Right ventricle myocardium inferior (tissue), 1 donor: ENCODE data around the gene NTRK3. TPM values are rescaled to one million over a fixed set of nuclear protein-coding genes. Genes with fewer than 3 reads are reported as not detected.

ENCODE experiments used
- ATAC-seq: fragments of 200-7000 bp; cut with Tn5 transposase; one replicate; pipeline ENCODE4 v1.9.1; 2020; ENCODE audit warnings: mild to moderate bottlenecking, moderate library complexity
- DNase-seq: peaks from one replicate; pipeline ENCODE4 v3.0.0; 2021; ENCODE audit errors: missing footprints
- intact Hi-C: fragments of 100-400 bp; cut with DNase I; formaldehyde crosslinking; loops from one replicate; pipeline ENCODE4 v1.11.0; 2022
- long read RNA-seq: library from polyadenylated mRNA; unstranded; transcript quantifications from one replicate; pipeline ENCODE4 v2.0.0, GENCODE V29; 2021
- total RNA-seq: library from RNA; stranded (reverse); fragmentation: NEBNext Ultra II Directional; extraction: Animal tissue kit (Norgen Biotek cat#: 25700); gene quantifications from one replicate; pipeline ENCODE4 v1.2.1, GENCODE V29; 2021
- donor health status: DM: no; HTN: yes; CAD: no; lungs with severe emphysema.

The NTRK3 gene
- total RNA-seq: 5.1 TPM
- long read RNA-seq, partial matches to known transcripts: 1 of 3 reads
- long read RNA-seq, other reads (novel, unspliced or antisense): 2 of 3 reads

GRCh38 chr15:88256279-88257230 lies at the start of gene NTRK3:
TSS of gene NTRK3 (minus strand) at chr15:88256739. CDS start at chr15:88256153, 586 bp downstream.
- intact Hi-C loops: no loop called here
- DNase-seq (no peak), ATAC-seq (no peak)

- no peak for DNase-seq
- intact Hi-C loops: no loop called here
- no peak for ATAC-seq
Measured at GRCh38 chr15:88303395-88303794, 46.9 kb upstream of the NTRK3 start.

DNA sequence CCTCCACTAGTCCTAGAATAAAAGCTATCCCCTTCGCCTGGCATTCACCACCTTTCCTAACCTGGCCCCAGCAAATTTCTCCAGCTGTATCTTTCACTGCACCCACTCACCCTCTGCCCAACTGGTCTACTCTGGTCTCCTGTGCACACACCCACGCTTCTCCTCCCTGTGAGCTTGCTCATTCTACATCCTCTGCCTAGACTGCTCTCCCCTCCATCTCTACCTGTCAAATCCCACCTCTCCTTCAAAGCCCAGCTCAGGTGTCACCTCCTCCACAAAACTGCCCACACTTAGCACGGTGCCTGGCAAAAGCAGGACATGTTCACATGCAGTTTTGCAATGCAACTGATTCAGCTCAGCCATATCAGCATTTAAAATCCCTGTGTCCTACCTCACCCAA lies 45.8 kb upstream of the NTRK3 start:
- intact Hi-C loops: no loop called here
- DNase-seq: no peak
- ATAC-seq: no peak

GRCh38 chr15:88301311-88301710 lies 44.8 kb upstream of the NTRK3 start:
- DNase-seq: no peak
- intact Hi-C loops: no loop called here
- ATAC-seq: no peak

DNA sequence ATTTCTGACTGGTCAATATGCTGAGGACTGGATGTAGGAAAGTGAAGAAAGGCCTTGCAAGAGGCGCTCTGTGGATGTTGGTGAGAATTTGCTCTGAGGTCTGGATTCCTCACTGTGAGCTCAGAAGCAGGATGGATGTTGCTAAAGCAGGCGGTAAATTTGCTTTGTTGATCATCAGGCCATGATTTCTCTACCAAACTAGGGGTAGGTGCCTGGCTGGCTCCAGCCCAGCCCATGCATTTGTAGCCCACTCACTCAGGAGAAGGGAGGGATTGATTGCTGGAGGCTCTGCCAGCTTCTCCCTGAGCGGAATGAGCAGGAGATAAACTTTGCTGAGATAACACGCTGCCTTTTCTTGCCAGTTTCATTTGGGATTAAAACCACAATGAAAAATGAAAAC lies 44.3 kb upstream of the NTRK3 start:
- ATAC-seq (no peak), DNase-seq (no peak)
- intact Hi-C loops: no loop called here

DNA sequence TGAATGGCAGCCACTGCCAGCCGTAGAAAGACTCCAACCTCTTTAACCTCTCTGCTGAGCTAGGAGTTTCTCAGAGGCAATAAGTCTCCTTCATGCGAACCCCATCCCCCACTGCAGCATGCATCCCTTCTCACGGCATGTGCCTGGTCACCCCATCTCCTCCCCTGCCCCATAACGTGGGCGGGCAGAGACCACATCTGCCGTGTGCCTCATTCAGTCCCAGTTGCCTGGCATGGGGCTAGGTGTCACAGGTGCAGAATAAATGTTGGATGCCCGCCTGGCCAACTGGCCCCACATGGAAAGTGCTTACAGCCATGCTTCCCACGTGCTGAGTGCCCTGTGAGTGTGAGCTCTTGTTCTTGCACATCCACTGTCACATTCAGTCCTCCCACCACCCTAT lies 43.5 kb upstream of the NTRK3 start:
- DNase-seq: no peak
- ATAC-seq: no peak
- intact Hi-C loops: no loop called here

GRCh38 chr15:88299497-88299896 lies 43.0 kb upstream of the NTRK3 start:
- intact Hi-C loops: no loop called here
- ATAC-seq (no peak), DNase-seq (no peak)

- no peak for ATAC-seq
- no peak for DNase-seq
- intact Hi-C loops: no loop called here
Measured at GRCh38 chr15:88288661-88289060, 32.1 kb upstream of the NTRK3 start.

DNA sequence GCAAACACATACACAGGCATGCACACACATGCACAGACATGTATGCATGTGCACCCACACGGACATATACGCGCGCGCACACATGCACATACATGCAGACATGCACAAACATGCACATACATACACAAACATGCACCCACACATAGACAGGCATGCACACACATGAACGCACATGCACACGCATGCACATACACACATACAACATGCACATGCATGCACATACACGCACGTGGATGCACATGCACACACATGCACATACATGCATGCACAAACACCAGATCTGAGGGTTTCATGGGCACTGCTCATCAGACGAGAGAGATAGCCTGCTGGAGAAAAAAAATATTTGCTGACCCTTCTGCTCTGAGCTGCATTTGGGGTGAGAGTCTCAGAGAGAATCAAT lies 31.7 kb upstream of the NTRK3 start:
- intact Hi-C loops: no loop called here
- ATAC-seq: no peak
- DNase-seq: no peak

- peak; percentile 29 for ATAC-seq
- intact Hi-C loops: no loop called here
- DNase-seq: no peak
Measured at GRCh38 chr15:88284318-88284998, 27.9 kb upstream of the NTRK3 start.

- intact Hi-C loops: no loop called here
- DNase-seq (no peak), ATAC-seq (no peak)
Measured at GRCh38 chr15:88282614-88283013, 26.1 kb upstream of the NTRK3 start.

DNA sequence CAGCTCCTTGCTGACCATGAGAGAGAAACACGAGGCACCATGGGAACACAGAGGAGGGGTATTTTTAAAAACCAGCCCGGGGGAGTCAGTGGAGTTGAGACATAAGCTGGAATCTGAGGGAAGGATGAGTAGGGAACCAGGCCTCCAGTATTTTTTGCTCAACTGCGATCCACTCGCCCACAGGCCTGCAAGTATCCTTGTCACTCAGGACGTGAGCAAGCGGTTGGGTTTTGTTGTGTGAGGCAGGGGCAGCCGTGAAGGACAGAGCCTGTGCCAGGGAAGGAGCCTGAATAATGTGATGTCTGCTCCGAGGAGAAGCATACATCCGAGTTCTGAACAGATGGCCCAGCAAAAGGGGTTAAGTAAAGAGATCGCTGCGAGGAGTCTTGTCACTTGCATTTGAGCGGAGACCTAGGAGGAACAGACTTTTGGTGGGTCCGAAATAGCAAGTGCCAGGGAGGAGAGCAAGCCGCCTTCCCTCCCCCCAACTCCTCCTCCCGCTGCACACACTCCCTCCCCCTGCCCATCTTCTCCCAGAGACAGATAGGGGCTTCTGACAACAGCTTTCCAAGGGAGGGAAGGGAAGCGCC lies 20.4 kb upstream of the NTRK3 start:
- intact Hi-C loops: no loop called here
- ATAC-seq: no peak
- DNase-seq: no peak

- no peak for DNase-seq
- intact Hi-C loops: no loop called here
- ATAC-seq: no peak
Measured at GRCh38 chr15:88275804-88276203, 19.3 kb upstream of the NTRK3 start.

DNA sequence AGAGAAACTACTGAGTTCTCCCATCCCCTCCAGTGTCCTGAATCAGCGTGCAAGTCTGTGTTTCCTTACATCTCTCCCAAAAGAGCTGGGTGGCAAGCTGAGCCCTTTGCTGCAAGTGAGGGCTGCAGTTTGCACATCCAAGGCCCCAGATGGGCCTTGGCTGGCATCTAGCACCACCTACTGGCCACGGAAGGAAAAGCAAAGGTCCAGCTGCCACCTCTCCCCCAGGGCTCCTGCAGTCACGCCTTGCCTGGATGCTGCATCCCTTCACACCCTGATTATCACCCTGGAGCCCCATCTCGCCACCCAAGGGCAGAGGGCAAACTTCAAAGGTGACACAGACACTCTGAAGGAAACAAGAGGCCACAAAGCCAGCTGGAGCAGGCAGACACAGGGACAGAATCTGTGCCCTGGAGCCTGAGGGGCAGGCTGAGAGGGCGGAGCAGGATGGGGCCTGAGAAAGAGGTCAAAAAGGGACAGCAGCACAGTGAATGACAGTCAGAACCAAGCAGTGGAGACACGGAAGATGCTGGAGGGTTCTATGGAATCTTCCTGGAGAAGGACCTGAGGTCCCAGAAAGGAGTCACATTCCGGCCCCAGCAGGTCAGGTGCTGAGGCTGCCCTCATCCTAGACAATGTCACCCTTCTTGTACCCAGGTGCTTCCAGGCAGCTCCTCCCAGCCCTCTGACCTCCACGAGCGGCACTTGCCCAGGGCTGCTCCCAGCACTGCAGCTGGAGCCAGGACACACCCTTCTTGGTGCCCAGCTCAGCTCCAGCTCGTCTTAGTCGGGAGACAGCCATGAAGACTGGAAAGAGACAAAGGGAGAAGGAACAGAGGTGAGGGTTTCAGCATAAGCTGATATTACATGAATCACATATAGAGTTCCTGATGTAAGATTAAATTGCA lies 18.3 kb upstream of the NTRK3 start:
- intact Hi-C loops: loop anchor here (5.0 kb wide), 1 partner anchor 1653 kb away; no protein-coding TSS in a partner anchor
- ATAC-seq: peak; percentile 68
- no peak for DNase-seq

DNA sequence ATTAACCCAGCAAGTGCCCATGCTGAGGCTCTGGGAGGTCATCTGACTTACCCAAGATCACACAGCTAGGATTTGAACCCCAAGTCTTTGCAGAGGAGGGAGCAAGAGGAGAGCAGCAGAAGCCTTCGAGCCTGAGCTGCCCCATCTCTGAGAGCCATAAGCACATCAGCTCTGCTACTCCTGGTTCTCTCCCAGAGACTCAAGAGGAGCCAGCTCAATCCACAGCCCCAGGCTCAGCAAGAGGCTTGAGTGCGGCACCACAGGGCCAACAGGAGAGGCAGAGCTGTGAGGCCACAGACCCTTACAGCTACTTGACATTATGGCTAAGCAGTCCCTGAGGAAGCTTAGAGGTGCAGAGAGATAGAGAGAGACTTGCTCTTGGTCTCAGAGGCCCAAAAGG lies 15.9 kb upstream of the NTRK3 start:
- intact Hi-C loops: loop anchor here (5.0 kb wide), 1 partner anchor 1650 kb away; no protein-coding TSS in a partner anchor
- DNase-seq (no peak), ATAC-seq (no peak)

DNA sequence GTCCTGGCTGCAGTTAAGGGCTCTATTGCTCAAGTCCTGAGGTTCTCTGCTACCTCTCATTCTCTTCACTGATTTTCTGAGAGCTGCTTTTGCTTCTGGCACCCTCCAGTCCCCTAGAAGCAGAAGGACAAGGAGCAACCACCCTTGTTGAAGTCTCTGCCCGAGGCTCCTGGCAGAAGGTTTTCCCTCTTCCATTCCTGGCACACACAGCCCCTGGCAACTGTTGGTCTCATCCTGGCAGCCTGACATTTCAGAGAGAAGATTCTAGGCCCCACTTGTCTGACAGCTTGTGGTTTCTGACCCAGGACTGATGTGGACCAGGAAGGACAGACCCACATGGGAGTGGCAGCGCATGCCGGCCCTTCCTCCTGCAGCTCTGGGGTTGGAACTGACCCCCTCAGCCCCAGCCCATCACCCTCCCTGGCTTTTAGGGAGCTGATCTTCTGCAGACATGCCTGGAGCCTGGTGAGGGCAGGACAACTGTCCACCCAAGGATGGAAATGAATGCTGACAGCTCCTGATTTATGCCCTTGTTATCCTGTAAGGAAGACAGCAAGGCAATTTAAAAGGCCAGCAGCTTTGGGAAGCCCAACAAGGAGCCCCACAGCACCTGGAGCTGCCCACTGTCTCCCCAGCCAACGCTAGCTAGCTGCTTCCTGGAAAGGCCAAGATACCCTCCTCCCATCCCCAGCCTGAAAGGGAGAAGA lies 13.0 kb upstream of the NTRK3 start:
- intact Hi-C loops: loop anchor here (5.0 kb wide), 1 partner anchor 1647 kb away; no protein-coding TSS in a partner anchor
- DNase-seq (no peak), ATAC-seq (no peak)

- no peak for DNase-seq
- intact Hi-C loops: no loop called here
- no peak for ATAC-seq
Measured at GRCh38 chr15:88267720-88268119, 11.2 kb upstream of the NTRK3 start.

DNA sequence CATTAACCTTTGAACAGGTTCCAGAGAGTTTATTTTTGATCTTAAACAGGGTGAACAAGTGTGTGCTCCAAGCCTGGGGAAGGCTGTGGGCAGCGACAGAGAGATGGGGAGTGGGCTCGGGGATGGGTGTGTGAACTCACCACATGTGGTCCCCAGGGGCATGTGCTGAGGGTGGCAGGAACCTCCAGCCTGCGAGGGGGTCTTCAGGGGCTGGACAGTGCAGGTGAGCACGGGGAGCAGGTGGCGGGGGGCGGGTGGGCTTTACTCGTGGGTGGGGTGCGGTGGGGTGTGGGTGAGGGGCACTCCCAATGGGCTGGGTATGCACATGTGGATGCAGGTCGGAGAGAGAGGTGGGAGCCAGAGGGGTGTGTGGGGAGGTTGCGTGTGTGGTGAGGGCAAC lies 9.6 kb upstream of the NTRK3 start:
- intact Hi-C loops: no loop called here
- no peak for DNase-seq
- no peak for ATAC-seq
